Right ventricle myocardium inferior (tissue), 1 donor: ENCODE measurements around the gene ZNF223. TPM values are rescaled to one million over a fixed set of nuclear protein-coding genes. Genes with fewer than 3 reads are reported as not detected.
A peak's percentile ranks its signal among the peaks of the same experiment; 100 is the strongest.

ENCODE experiments used
- ATAC-seq: fragments of 200-7000 bp; cut with Tn5 transposase; one replicate; pipeline ENCODE4 v1.9.1; 2020; ENCODE audit warnings: mild to moderate bottlenecking, moderate library complexity
- DNase-seq: peaks from one replicate; pipeline ENCODE4 v3.0.0; 2021; ENCODE audit errors: missing footprints
- intact Hi-C: fragments of 100-400 bp; cut with DNase I; formaldehyde crosslinking; loops from one replicate; pipeline ENCODE4 v1.11.0; 2022
- long read RNA-seq: library from polyadenylated mRNA; unstranded; transcript quantifications from one replicate; pipeline ENCODE4 v2.0.0, GENCODE V29; 2021
- total RNA-seq: library from RNA; stranded (reverse); fragmentation: NEBNext Ultra II Directional; extraction: Animal tissue kit (Norgen Biotek cat#: 25700); gene quantifications from one replicate; pipeline ENCODE4 v1.2.1, GENCODE V29; 2021
- donor health status: DM: no; HTN: yes; CAD: no; lungs with severe emphysema.

The ZNF223 gene
- total RNA-seq: 2.4 TPM
- long read RNA-seq, partial matches to known transcripts: 0 of 5 reads
- long read RNA-seq, other reads (novel, unspliced or antisense): 1 of 5 reads

DNA sequence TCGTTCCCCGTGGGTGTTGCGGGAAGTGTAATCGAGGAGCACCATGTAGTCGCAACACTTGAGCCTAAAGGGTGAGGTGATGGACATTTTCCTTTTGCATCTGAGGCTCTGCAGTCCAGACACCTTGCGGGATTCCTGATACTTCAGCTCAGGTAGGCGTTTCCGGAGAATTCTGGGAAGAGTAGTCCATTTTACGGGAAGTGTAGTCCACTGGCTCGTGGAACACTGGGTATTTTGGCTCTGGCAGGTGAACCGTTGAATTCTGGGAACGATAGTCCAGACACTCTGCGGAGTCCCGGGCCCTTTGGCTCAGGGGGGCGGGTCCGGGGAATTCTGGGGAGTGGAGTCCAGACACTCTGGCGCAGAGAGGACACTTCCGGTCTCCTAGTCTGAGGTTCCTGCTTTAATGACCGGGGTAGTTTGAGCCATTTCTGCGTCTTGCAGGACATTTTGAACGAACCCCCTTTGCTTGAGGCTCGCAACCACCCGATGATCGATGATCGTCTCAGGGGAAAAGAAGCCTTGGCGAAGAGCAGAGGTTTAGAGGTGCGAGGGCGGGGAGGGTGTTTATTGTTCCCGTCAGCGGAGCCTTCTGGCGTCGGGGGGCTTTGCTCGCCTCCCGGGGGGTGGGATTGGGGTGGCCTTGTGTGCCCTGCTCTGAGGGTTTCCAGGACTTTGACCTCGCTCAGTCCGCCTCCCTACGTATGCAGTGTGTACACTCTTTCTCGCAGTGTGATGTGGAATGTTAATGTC lies at the start of gene ZNF223:
ZNF223 (plus strand) TSS at position 387 of the 753 bp plus-strand sequence. CDS start 3,141 bp downstream, outside the sequence.
- DNase-seq: peak; percentile 95
- ATAC-seq: peak; percentile 100
- intact Hi-C loops: loop anchor here (1.0 to 10.0 kb wide), 5 partner anchors 21 to 350 kb away; partner anchors contain the start of genes ZNF222, ZNF227, ZNF230 and ZNF284

DNA sequence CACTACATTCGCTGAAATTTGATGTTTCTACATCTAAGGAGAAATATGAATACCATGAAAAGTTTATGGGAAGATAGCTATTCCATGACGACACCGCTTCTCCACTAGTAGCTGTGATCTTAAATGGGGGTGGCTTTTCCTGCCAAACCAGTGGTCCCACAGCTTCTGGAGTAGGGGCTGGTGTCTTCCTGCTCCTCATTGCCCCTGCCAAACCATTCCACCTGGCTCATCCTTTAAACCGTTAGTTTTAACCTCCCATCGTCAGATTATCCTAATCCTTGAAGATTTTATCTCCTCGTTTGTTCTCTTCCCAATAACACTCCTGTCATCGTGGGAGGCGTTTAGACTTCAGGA lies 49.6 kb upstream of the ZNF223 start:
- intact Hi-C loops: loop anchor here (1.0 to 10.0 kb wide), 2 partner anchors 18 to 53 kb away; partner anchors contain the start of genes ZNF155 and ZNF223
- ATAC-seq (no peak), DNase-seq (no peak)

DNA sequence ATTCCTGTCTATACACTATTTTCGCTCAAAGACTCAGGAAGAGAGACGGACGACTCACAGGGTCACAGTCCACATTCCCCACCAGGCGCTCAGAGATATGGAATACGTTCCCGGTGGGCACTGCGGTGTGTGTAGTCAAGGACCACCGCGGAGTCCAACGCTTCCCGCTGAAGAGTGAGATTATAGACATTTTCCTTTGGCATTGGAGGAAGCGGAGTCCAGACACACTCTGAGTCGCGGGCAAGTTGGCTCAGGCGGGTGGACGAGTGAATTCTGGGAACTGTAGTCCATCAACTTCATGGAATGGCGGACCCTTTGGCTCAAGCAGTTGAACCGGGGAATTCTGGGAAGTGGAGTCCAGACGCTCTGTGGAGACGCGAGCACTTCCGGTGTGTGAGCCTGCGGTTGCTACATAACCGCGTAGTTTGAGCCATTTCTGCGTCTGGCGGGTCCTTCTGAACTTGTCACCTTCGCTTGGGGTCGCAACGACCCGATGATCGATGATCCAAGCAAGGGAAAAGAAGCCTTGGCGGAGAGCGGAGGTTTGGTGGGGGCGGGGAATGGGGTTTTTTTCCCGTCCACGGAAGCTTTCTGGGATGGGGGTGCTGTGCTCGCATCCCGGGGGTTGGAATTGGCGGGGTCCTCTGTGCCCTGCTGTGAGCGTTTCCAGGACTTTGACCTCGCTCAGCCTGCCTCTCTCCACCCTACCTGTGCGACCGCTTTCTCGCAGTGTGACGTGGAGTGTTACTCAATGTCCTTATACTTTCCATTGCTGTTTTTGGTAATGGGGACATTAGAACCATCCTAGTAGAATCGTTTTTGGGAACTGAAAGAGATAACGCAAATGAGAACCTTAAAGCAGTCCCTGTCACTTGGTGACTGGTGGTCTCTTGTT lies 49.0 kb upstream of the ZNF223 start, which contains the start of gene ZNF230:
ZNF230 (plus strand) TSS at position 392 of the 895 bp plus-strand sequence. CDS start 4,122 bp downstream, outside the sequence.
- intact Hi-C loops: loop anchor here (1.0 to 10.0 kb wide), 2 partner anchors 19 to 52 kb away; partner anchors contain the start of genes ZNF155 and ZNF223
- DNase-seq: peak; percentile 91

DNA sequence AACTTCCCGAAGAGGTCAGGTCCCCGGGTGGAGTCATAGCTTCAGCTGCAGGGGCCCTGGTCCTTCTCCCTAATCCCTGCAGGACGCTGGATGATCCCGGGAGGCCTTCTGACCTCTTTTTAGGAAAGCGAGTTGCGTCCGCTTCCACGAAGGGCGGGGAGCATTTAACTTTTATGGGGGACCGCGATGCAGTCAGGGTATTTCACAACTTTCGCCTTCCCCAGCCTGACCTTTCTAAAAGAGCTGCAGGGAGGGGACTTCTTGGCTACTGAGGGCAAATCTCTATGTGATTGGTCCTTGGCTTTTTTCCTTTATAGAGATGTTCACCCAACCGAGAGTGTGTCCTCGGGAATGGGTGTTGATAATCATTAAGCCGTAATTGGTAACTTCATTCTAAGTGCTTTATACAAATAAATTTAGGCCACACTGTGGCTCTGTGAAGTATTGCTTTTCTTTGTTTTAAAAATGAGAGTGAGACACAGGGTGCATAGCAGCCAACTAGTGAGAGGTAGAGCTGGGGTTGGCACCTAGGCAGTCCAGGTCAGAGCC lies 48.3 kb upstream of the ZNF223 start:
- intact Hi-C loops: loop anchor here (10.0 kb wide), 1 partner anchor 51 kb away; the partner anchor contains the start of gene ZNF223
- DNase-seq (no peak), ATAC-seq (no peak)

More for the DNA sequence above, 49.0 kb upstream of the ZNF223 start, which contains the start of gene ZNF230:
- ATAC-seq: peak; percentile 99

DNA sequence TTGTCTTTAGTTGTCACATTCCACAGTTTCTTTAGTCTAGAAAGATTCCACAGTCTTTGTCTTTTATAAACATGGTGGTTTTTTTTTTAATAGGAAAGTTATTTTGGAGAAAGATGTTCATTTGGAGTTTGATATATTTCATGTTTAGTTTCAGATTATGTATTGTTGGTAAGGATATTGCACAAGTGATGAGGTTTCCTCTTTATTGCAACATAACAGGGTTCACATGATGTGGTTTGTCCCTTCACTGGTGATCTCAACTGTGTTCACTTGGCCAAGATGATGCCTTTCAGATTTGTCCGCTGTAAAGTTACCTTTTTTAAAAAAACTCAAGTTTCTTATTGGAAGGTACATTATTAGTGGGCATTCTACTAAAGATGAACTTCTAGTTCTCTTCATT lies 45.9 kb upstream of the ZNF223 start:
- ATAC-seq (no peak), DNase-seq (no peak)
- intact Hi-C loops: loop anchor here (10.0 kb wide), 1 partner anchor 49 kb away; the partner anchor contains the start of gene ZNF223

DNA sequence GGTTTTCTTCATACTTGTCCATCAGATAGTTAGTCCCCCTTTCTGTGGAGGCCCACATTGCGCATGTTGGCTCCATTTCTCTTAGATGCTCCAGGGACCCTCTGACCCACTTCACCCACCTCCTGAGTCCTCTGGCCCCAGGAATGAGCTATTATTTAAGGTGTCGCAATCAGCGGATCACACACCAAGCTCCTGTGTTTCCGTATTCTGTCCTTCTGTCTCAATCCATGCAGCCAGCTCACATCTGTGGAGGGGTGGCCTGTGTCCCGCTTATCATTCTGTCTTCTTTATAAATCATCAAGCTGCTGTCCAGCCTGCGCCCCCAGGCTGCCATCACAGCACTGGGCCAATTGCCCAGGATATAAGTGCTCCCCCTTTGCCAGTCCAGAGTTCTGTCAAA lies 44.4 kb upstream of the ZNF223 start:
- intact Hi-C loops: loop anchor here (10.0 kb wide), 1 partner anchor 47 kb away; the partner anchor contains the start of gene ZNF223
- DNase-seq (no peak), ATAC-seq (no peak)

DNA sequence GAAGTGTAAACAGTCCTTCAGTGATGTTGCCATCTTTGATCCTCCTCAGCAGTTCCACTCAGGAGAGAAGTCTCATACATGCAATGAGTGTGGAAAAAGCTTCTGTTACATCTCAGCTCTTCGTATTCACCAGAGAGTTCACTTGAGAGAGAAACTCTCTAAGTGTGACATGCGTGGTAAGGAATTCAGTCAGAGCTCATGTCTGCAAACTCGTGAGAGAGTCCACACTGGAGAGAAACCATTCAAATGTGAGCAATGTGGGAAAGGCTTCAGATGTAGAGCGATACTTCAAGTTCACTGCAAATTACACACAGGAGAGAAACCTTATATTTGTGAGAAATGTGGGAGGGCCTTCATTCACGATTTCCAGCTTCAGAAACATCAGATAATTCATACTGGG lies 41.4 kb upstream of the ZNF223 start:
- intact Hi-C loops: no loop called here
- DNase-seq (no peak), ATAC-seq (no peak)

DNA sequence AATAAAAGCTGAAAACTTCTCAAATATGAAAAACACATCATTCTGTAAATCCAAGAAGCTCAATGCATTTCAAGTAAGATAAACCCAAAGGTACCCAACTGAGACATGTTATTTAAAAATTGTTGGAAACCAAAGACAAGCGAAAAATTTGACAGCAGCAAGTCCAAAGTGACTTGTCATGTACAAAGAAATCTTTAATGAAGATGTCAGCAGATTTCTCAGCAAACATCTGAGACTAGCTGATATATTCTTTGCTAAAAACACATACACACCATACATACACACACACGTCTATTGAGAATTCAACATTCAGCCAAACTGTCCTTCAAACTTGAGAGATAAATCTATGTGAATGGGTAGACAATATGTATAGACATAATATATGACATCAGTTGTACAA lies 32.3 kb upstream of the ZNF223 start:
- intact Hi-C loops: no loop called here
- DNase-seq: no peak
- no peak for ATAC-seq

DNA sequence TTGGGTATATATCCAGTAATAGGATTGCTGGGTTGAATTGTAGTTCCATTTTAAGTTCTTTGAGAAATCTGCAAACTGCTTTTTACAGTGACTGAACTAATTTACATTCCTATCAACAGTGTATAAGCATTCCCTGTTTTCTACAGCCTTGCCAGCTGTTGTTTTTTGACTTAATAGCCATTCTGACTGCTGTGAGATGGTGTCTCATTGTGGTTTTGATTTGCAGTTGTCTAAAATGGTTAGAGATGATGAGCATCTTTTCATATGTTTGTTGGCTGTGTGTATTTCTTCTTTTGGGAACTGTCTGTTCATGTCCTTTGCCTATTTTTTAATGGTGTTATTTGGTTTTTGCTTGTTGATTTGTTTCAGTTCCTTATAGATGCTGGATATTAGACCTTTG lies 30.6 kb upstream of the ZNF223 start:
- ATAC-seq (no peak), DNase-seq (no peak)
- intact Hi-C loops: no loop called here

DNA sequence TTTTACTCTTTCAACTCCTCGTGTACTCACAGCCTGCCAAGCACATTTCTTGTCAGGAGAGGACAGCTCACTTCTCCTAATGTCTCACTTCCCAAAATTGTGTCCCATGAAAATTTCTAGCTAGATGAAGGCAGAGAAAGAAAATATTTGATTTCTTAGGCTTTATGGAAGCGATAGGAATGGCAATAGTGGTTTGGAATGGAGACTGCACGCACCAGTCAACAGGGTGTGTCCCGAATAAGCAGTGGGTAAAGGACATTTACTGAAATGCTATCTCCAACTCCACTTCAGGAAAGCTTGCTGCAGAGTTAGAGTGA lies 27.0 kb upstream of the ZNF223 start:
- no peak for DNase-seq
- intact Hi-C loops: loop anchor here (1.0 kb wide), 1 partner anchor 26 kb away; no protein-coding TSS in a partner anchor
- peak; percentile 31 for ATAC-seq

DNA sequence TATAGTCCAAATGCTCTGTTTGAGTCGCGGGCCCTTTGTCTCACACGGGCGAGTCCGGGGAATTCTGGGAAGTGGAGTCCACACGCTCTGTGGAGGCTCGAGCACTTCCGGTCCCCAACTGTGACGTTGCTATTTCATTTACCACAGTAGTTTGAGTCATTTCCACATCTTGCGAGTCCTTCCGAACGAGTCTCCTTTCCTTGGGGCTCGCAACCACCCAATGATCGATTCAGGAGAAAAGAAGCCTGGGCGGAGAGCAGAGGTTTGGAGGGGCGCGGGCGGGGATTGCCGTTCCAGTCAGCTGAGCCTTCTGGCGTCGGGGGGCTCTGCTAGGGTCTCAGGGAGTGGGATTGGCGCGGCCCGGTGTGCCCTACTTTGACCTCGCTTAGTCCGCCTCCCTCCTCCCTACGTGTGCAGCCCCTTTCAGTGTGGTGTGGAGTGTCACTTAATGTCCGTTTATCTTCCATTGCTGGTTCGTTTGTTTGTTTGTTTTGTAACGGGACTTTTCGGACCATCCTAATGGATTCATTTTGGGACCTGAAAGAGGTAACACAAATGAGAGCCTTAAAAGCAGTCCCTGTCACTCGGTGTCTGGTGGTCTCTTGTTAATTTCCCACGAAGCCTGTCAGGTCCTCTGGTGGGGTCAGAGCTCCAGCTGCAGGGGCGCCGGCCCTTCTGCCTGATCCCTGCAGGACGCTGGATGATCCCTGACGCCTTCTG lies 26.5 kb upstream of the ZNF223 start, which contains the start of gene ZNF222:
ZNF222 (plus strand) TSS at position 163 of the 720 bp plus-strand sequence; CDS start at position 221, 58 bp downstream.
- intact Hi-C loops: loop anchor here (1.0 kb wide), 1 partner anchor 26 kb away; no protein-coding TSS in a partner anchor

DNA sequence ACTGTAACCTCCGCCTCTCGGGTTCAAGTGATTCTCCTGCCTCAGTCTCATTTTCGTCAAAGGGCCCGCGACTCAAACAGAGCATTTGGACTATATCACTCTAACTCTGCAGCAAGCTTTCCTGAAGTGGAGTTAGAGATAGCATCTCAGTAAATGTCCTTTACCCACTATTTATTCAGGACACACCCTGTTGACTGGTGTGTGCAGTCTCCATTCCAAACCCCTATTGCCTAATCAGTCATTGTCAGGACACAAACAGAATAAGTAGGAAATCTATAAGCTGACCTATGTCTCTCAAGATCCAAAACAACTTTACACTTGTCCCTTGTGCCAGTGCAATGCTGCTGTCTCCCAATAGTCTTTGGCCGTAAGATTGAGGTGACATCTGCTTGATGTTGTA lies 25.2 kb upstream of the ZNF223 start:
- DNase-seq: no peak
- intact Hi-C loops: no loop called here
- ATAC-seq: no peak

More for the DNA sequence above, 26.5 kb upstream of the ZNF223 start, which contains the start of gene ZNF222:
- ATAC-seq (peak; percentile 98), DNase-seq (peak; percentile 92)

DNA sequence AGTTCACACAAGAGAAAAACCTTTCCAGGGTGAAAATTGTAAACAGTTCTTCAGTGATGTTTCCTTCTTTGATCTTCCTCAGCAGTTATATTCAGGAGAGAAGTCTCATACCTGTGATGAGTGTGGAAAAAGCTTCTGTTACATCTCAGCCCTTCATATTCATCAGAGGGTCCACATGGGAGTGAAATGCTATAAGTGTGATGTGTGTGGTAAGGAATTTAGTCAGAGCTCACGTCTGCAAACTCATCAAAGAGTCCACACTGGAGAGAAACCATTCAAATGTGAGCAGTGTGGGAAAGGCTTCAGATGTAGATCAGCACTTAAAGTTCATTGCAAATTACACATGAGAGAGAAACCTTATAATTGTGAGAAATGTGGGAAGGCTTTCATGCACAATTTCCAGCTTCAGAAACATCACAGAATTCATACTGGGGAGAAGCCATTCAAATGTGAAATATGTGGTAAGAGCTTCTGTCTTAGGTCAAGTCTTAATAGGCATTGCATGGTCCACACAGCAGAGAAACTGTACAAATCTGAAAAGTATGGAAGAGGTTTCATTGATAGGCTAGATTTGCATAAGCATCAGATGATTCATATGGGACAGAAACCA lies 19.7 kb upstream of the ZNF223 start:
- no peak for ATAC-seq
- DNase-seq: no peak
- intact Hi-C loops: no loop called here

DNA sequence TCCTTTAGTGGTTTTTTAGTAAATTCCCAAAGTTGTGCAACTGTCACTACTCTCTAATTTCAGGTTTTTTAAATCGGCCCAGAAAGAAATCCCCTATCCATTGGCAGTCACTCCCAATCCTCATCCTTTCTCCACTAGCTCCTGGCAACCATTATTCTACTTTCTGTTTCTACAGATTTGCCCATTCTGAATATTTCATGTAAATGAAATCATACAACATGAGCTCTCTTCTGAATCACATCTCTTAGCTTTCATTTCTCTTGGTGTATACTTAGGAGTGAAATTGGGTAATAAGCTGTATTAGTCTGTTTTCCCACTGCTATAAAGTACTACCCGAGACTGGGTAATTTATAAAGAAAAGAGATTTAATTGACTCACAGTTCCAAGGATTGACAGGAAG lies 9.7 kb upstream of the ZNF223 start:
- DNase-seq (no peak), ATAC-seq (no peak)
- intact Hi-C loops: no loop called here

DNA sequence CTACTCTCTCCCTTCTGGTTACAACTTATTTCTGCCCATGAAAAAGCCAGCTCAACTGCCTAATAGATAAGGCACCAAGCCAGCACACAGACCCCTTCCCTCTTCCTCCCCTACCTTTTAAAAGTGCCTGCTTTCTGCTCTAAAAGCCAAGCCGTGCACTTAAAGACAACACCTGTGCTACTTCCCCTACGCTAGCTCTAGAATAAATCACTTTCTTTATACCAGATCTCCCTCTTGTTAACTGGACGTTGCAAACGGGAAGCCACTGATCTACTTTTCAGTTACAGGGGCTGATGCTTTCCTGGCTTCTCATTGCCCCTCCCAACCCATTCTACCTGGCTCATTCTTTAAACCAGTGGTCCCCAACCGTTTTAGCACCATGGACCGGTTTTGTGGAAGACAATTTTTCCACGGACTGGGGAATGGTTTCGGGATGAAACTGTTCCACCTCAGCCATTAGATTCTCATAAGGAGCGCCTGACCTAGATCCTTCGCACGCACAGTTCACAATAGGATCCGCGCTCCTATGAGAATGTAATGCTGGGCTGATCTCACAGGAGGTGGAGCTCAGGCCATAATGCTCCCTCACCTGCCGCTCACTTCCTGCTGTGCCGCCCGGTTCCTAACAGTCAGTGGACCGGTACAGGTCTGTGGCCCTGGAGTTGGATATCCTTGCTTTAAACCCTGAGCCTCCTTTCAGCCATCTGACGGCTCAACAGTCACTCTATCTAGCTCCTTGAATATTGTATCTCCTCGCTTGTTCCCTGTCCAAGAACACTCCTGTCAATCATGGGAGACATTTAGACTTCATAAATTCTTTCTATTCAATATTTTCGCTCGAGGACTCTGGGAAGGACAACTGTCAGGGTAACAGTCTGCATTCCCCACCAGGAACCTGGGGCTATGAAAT lies 841 bp upstream of the ZNF223 start:
- intact Hi-C loops: loop anchor here (1.0 to 10.0 kb wide), 4 partner anchors 26 to 351 kb away; partner anchors contain the start of genes ZNF222, ZNF227, ZNF230 and ZNF285
- ATAC-seq: no peak
- DNase-seq: peak; percentile 57

DNA sequence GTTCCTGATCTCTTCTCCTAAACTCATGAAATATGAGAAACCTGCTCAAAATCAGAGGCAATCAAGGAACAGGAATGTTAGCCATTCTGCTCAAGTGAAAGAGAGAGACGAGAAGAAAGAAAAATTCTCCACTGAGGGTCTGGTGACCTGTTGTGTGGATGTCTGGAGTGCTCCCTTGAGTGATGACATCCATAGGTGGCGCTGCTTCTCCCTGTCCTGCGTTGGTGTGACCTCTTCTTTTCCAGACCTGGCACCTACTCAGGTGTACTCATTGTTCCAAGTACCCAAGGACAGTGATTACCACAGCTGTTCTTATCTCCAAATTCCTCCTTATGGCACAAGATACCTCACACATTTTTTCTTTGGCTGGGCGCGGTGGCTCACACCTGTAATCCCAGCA lies 4.0 kb downstream of the ZNF223 start:
- DNase-seq (no peak), ATAC-seq (no peak)
- intact Hi-C loops: loop anchor here (10.0 kb wide), 1 partner anchor 51 kb away; the partner anchor contains the start of gene ZNF230
